ENCODE data around the gene B4GALT1. TPM values are rescaled to one million over a fixed set of nuclear protein-coding genes. Genes with fewer than 3 reads are reported as not detected.

The B4GALT1 gene
- total RNA-seq, 4 donors from 2014 or later = 13.1 to 66.3 (median 37.1) TPM

DNA sequence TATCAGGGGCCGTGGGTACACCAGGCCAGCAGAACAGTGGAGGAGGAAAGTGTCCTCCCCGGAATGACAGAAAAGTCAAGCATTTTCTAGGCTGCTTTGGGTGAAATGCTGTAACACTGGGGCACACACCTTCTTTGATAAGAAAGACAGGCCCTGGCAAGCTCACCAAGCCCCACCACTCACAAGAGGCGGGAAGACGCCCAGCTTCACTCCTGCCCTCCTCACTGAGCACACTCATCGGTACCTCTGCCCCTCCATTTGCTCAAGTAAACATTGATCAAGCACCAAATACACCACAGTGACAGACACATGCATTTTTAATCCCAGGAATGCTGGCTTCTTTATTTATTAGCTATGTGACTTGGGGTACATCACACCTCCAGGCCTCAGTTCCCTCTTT lies 43.1 kb downstream of the B4GALT1 start:
- TF ChIP-seq, protein P1, sequence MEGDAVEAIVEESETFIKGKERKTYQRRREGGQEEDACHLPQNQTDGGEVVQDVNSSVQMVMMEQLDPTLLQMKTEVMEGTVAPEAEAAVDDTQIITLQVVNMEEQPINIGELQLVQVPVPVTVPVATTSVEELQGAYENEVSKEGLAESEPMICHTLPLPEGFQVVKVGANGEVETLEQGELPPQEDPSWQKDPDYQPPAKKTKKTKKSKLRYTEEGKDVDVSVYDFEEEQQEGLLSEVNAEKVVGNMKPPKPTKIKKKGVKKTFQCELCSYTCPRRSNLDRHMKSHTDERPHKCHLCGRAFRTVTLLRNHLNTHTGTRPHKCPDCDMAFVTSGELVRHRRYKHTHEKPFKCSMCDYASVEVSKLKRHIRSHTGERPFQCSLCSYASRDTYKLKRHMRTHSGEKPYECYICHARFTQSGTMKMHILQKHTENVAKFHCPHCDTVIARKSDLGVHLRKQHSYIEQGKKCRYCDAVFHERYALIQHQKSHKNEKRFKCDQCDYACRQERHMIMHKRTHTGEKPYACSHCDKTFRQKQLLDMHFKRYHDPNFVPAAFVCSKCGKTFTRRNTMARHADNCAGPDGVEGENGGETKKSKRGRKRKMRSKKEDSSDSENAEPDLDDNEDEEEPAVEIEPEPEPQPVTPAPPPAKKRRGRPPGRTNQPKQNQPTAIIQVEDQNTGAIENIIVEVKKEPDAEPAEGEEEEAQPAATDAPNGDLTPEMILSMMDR (IDR thresholded peaks at IDR 0.05) = no peak
- TF ChIP-seq POLR2A (IDR thresholded peaks at IDR 0.05) = no peak
- Histone ChIP-seq H3K9me3 (no peaks in the 10 kb centered on the region), H3K36me3 (no peaks in the 10 kb centered on the region), H3K27me3 (no peaks in the 10 kb centered on the region), H3K4me1 (peaks cover 0 to 11% of the 10 kb centered on the region in 2 donors), H3K4me3 (no peak overlapping the region), H3K27ac (no peak overlapping the region)
- DNase-seq = no peak
- intact Hi-C loops (cut with DNase I; ENCODE audit: low total_unique reads) = no loop called here

DNA sequence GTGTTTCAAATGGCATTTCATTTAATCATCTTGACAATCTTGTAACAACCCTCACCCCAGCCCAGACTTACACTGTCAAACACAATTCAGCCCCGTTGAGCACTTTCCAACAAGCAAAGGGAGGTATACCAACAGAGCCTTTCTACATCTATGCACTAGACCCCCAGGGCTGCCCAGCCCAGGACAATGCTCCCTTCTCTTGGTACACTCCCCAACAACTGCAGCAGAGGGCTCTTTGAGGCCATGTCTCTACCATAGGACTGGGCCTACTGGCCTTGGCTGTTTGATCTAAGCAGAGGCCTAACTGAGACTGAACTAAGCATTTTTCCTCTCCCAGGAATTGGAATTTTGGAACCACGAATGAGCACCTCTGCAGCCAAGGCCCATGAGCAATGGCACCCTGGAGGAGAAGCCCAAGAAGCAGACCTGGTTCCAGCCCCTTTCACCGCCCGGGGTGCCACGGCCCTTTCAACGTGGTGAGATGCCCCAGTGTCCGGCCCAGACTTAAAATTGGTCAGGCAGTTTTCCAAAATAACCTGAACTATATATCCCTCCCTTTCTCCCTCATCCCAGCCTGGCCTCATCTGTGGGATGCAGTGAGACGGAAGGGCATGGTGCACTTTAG lies 43.6 kb downstream of the B4GALT1 start:
- no peak for TF ChIP-seq POLR2A (IDR thresholded peaks at IDR 0.05)
- TF ChIP-seq, protein P1 (IDR thresholded peaks at IDR 0.05) = no peak
- DNase-seq = no peak
- H3K9me3 ChIP-seq = no peaks in the 10 kb centered on the region
- intact Hi-C loops (cut with DNase I; ENCODE audit: low total_unique reads) = no loop called here
- H3K4me3 ChIP-seq = no peak overlapping the region
- no peaks in the 10 kb centered on the region for H3K36me3 ChIP-seq
- H3K27ac ChIP-seq = no peak overlapping the region
- no peaks in the 10 kb centered on the region for H3K27me3 ChIP-seq
- H3K4me1 ChIP-seq = peaks cover 0 to 10% of the 10 kb centered on the region in 2 donors

- H3K36me3 ChIP-seq = no peaks in the 10 kb centered on the region
- no peak for DNase-seq
- no peak for TF ChIP-seq POLR2A (IDR thresholded peaks at IDR 0.05)
- TF ChIP-seq, protein P1 (IDR thresholded peaks at IDR 0.05) = no peak
- H3K4me3 ChIP-seq = no peak overlapping the region
- peaks cover 0 to 3% of the 10 kb centered on the region in 2 donors for H3K4me1 ChIP-seq
- intact Hi-C loops (cut with DNase I; ENCODE audit: low total_unique reads) = no loop called here
- no peak overlapping the region for H3K27ac ChIP-seq
- no peaks in the 10 kb centered on the region for H3K27me3 ChIP-seq
- no peaks in the 10 kb centered on the region for H3K9me3 ChIP-seq
These were observed 46.5 kb downstream of the B4GALT1 start for GRCh38 chr9:33120620-33121019.

DNA sequence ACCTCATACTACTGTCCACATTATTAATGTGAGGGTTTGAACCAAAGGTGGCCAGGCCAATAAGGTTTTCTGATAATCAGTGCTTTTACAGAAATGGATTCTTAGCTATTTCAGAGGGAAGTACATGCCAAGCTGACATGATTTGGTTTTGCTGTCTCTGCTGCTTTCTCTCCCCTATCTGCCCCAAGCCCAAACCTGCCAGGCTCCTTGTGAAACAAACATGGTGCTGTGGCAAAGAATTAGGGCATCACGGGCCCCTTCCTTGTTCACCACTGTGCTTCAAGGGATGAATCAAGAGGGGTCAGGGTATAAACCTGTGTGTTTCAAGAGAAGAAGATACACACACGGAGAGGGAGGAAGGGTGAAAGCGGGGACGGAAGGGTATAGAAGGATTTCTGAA lies 49.3 kb downstream of the B4GALT1 start:
- H3K36me3 ChIP-seq = no peaks in the 10 kb centered on the region
- intact Hi-C loops (cut with DNase I; ENCODE audit: low total_unique reads) = no loop called here
- H3K4me1 ChIP-seq = no peaks in the 10 kb centered on the region
- H3K27me3 ChIP-seq = no peaks in the 10 kb centered on the region
- no peak overlapping the region for H3K27ac ChIP-seq
- TF ChIP-seq, protein P1 (IDR thresholded peaks at IDR 0.05) = no peak
- TF ChIP-seq POLR2A (IDR thresholded peaks at IDR 0.05) = no peak
- no peaks in the 10 kb centered on the region for H3K9me3 ChIP-seq
- no peak overlapping the region for H3K4me3 ChIP-seq
- DNase-seq = no peak

DNA sequence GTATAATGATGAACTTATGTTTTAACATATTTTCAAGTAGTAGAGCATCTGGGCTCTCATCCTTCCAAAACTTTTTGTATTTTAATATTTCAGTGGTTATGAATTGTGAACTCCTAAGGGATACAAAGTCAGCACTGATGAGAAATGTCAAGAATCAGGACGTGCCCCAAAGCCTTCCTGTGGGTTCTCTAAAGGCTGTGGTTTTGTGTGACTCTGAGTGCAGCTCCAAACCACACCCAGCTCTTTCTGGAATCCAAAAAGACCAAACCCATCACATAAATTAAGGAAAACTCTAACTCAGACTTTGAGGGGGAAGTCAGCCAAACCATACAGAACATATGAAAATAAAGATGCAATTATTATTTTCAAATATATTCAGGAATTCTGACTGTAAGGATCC lies 49.8 kb downstream of the B4GALT1 start:
- intact Hi-C loops (cut with DNase I; ENCODE audit: low total_unique reads) = no loop called here
- H3K27ac ChIP-seq = no peak overlapping the region
- no peaks in the 10 kb centered on the region for H3K4me1 ChIP-seq
- H3K4me3 ChIP-seq = no peak overlapping the region
- TF ChIP-seq, protein P1 (IDR thresholded peaks at IDR 0.05) = no peak
- no peak for TF ChIP-seq POLR2A (IDR thresholded peaks at IDR 0.05)
- no peaks in the 10 kb centered on the region for H3K36me3 ChIP-seq
- H3K9me3 ChIP-seq = no peaks in the 10 kb centered on the region
- DNase-seq = no peak
- no peaks in the 10 kb centered on the region for H3K27me3 ChIP-seq

All from uterus (tissue), 4 donors.